Measurements from ENCODE around the gene CHPF.

The CHPF gene

GRCh38 chr2:219498280-219499057 lies 45.1 kb downstream of the CHPF start, which contains the start of gene GMPPA (continued):
- TF ChIP-seq ZNF155 (tag by site-specific recombination; IDR thresholded peaks at IDR 0.05) (no peak), KLF17 (tag by site-specific recombination; IDR thresholded peaks at IDR 0.05) (no peak), ZNF366 (tag by site-specific recombination; conservative IDR thresholded peaks at IDR 0.05) (peak; percentile 55), ZNF792 (tag by site-specific recombination; IDR thresholded peaks at IDR 0.05) (no peak), GLIS1 (tag by site-specific recombination; IDR thresholded peaks at IDR 0.05) (peak; percentile 34), ZNF223 (tag by site-specific recombination; IDR thresholded peaks at IDR 0.05) (no peak), MYNN (tag by site-specific recombination; IDR thresholded peaks at IDR 0.05; ENCODE audit: borderline replicate concordance) (no peak), SP2 (tag by site-specific recombination; IDR thresholded peaks at IDR 0.05) (peak; percentile 93), ZNF621 (tag by site-specific recombination; IDR thresholded peaks at IDR 0.05) (no peak), ZBTB48 (tag by site-specific recombination; IDR thresholded peaks at IDR 0.05) (peak; percentile 87), ZBTB20 (tag by site-specific recombination; IDR thresholded peaks at IDR 0.05) (peak; percentile 13; the same call in 1 of the 2 replicates), ZFHX2 (tag by site-specific recombination; conservative IDR thresholded peaks at IDR 0.05) (peak; percentile 81), ZBTB11 (tag by site-specific recombination; conservative IDR thresholded peaks at IDR 0.05; ENCODE audit: low read depth) (peak; percentile 37; the same call in 1 of the 2 replicates), ZNF19 (tag by site-specific recombination; IDR thresholded peaks at IDR 0.05; ENCODE audit: low read depth) (no peak), BCL11B (tag by site-specific recombination; IDR thresholded peaks at IDR 0.05; ENCODE audit: low read depth) (no peak), TRIM28 (IDR thresholded peaks at IDR 0.05; ENCODE audit: borderline replicate concordance, low read length) (0 out of 2 replicates have a peak, but pooled peaks have one; percentile 35), SP3 (tag by site-specific recombination; IDR thresholded peaks at IDR 0.05) (peak; percentile 79), GLI2 (tag by site-specific recombination; IDR thresholded peaks at IDR 0.05; ENCODE audit: borderline replicate concordance, low read depth) (no peak), KLF8 (tag by site-specific recombination; IDR thresholded peaks at IDR 0.05) (0 out of 2 replicates have a peak, but pooled peaks have one; percentile 66), ZNF692 (tag by site-specific recombination; IDR thresholded peaks at IDR 0.05) (peak; percentile 97), ZIC2 (tag by site-specific recombination; IDR thresholded peaks at IDR 0.05) (peak; percentile 52), IKZF3 (tag by site-specific recombination; IDR thresholded peaks at IDR 0.05) (peak; percentile 46; the same call in 1 of the 2 replicates), ZNF76 (tag by site-specific recombination; IDR thresholded peaks at IDR 0.05; ENCODE audit: borderline replicate concordance, low read depth) (peak; percentile 91)
- TF ChIP-seq, protein P1, sequence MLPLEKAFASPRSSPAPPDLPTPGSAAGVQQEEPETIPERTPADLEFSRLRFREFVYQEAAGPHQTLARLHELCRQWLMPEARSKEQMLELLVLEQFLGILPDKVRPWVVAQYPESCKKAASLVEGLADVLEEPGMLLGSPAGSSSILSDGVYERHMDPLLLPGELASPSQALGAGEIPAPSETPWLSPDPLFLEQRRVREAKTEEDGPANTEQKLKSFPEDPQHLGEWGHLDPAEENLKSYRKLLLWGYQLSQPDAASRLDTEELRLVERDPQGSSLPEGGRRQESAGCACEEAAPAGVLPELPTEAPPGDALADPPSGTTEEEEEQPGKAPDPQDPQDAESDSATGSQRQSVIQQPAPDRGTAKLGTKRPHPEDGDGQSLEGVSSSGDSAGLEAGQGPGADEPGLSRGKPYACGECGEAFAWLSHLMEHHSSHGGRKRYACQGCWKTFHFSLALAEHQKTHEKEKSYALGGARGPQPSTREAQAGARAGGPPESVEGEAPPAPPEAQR (tag by site-specific recombination; IDR thresholded peaks at IDR 0.05), result no peak
- TF ChIP-seq, protein P2, sequence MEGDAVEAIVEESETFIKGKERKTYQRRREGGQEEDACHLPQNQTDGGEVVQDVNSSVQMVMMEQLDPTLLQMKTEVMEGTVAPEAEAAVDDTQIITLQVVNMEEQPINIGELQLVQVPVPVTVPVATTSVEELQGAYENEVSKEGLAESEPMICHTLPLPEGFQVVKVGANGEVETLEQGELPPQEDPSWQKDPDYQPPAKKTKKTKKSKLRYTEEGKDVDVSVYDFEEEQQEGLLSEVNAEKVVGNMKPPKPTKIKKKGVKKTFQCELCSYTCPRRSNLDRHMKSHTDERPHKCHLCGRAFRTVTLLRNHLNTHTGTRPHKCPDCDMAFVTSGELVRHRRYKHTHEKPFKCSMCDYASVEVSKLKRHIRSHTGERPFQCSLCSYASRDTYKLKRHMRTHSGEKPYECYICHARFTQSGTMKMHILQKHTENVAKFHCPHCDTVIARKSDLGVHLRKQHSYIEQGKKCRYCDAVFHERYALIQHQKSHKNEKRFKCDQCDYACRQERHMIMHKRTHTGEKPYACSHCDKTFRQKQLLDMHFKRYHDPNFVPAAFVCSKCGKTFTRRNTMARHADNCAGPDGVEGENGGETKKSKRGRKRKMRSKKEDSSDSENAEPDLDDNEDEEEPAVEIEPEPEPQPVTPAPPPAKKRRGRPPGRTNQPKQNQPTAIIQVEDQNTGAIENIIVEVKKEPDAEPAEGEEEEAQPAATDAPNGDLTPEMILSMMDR (tag by site-specific recombination; IDR thresholded peaks at IDR 0.05), result peak; percentile 28; the same call in 1 of the 2 replicates
- TF ChIP-seq, protein P3, sequence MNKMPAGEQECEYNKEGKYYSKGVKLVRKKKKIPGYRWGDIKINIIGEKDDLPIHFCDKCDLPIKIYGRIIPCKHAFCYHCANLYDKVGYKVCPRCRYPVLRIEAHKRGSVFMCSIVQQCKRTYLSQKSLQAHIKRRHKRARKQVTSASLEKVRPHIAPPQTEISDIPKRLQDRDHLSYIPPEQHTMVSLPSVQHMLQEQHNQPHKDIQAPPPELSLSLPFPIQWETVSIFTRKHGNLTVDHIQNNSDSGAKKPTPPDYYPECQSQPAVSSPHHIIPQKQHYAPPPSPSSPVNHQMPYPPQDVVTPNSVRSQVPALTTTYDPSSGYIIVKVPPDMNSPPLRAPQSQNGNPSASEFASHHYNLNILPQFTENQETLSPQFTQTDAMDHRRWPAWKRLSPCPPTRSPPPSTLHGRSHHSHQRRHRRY (tag by site-specific recombination; IDR thresholded peaks at IDR 0.05), result no peak
- TF ChIP-seq, protein P4, sequence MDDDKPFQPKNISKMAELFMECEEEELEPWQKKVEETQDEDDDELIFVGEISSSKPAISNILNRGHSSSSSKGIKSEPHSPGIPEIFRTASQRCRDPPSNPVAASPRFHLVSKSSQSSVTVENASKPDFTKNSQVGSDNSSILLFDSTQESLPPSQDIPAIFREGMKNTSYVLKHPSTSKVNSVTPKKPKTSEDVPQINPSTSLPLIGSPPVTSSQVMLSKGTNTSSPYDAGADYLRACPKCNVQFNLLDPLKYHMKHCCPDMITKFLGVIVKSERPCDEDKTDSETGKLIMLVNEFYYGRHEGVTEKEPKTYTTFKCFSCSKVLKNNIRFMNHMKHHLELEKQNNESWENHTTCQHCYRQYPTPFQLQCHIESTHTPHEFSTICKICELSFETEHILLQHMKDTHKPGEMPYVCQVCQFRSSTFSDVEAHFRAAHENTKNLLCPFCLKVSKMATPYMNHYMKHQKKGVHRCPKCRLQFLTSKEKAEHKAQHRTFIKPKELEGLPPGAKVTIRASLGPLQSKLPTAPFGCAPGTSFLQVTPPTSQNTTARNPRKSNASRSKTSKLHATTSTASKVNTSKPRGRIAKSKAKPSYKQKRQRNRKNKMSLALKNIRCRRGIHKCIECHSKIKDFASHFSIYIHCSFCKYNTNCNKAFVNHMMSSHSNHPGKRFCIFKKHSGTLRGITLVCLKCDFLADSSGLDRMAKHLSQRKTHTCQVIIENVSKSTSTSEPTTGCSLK (tag by site-specific recombination; IDR thresholded peaks at IDR 0.05), result no peak

All from HEK293 (cell line).